Skin of body (tissue), 2 donors: ENCODE results near the gene CCDC198. TPM values are rescaled to one million over a fixed set of nuclear protein-coding genes. Genes with fewer than 3 reads are reported as not detected.

ENCODE experiments used
- DNase-seq: peaks from one replicate; lab custom pipeline; 2025; lab: John Stamatoyannopoulos, UW
- total RNA-seq: library from RNA; depleted of rRNA; stranded (reverse); fragments of >200 nt; gene quantifications from one replicate; pipeline ENCODE4 v1.2.3, GENCODE V29; 2014

CCDC198 gene
- total RNA-seq, 1 donor from 2014 or later: not detected

GRCh38 chr14:57464008-57464730, 29.5 kb downstream of the CCDC198 start:
- no peak for DNase-seq

GRCh38 chr14:57462551-57462950, 31.1 kb downstream of the CCDC198 start:
- DNase-seq: no peak

GRCh38 chr14:57461777-57462320, 31.8 kb downstream of the CCDC198 start:
- no peak for DNase-seq

- no peak for DNase-seq
Observed at GRCh38 chr14:57435923-57436322, 57.7 kb downstream of the CCDC198 start.

- DNase-seq: no peak
Observed at GRCh38 chr14:57420986-57421385, 72.7 kb downstream of the CCDC198 start.

- DNase-seq: no peak
Observed at GRCh38 chr14:57420033-57420432, 73.6 kb downstream of the CCDC198 start.

Other genes starting within 250 kb of the CCDC198 start
- gene EXOC5, start 225.0 kb downstream of the CCDC198 start, total RNA-seq: 44.4 TPM
- gene AP5M1, start 224.9 kb downstream of the CCDC198 start, total RNA-seq: 18.2 TPM
- 19.4 TPM for gene NAA30, start 103.3 kb downstream of the CCDC198 start, total RNA-seq